DND-41 (cell line): ENCODE data around the gene OAS1.

ENCODE experiments used
- CTCF ChIP-seq: IDR thresholded peaks from 2 replicates; pipeline ENCODE4 v1.5.1; 2012; ENCODE audit warnings: borderline replicate concordance, low read length, moderate library complexity, mild to moderate bottlenecking; ENCODE audit not compliant: poor library complexity, severe bottlenecking; ENCODE audit errors: extremely low read depth
- EZH2 ChIP-seq: IDR thresholded peaks from 3 replicates; pipeline ENCODE4 v1.6.1; 2012; ENCODE audit warnings: borderline replicate concordance, low read depth, mild to moderate bottlenecking, moderate library complexity, low read length, inconsistent platforms; ENCODE audit not compliant: severe bottlenecking

DNA sequence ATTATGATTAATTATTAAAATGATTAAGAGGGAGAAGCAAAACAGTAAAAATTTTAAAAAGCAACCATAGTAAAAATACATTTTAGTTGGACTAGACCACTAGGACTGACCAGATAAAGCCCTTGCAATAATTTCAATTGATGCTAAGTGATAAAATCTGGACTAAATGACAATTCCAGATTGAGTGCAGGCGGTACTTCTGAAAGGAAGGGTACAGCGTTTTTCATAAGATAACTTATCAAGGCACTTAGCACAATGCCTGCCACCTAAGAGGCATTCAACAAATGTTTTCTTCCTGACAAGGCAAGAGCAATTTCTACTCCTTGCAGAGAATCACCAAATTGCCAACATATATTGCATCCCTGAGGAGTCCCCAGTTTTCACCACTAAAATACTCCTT is 37.7 kb upstream of the OAS1 start:
- TF ChIP-seq CTCF (no peak), EZH2 (no peak)
